Loucy (cell line): ENCODE results near the gene LRRC57.

Experiments
- H2AFZ ChIP-seq: fragments of 200-600 bp; sonication (generic); 2 replicates; pipeline ENCODE4 v1.6.0; 2016; ENCODE audit warnings: antibody characterized with exemption, mild to moderate bottlenecking, low read length, moderate library complexity
- H3F3A ChIP-seq: fragments of 200-600 bp; 2 replicates; pipeline ENCODE4 v1.6.0; 2016; ENCODE audit warnings: antibody characterized with exemption, low read depth, mild to moderate bottlenecking
- H3K27me3 ChIP-seq: fragments of 200-600 bp; sonication (generic); 2 replicates; pipeline ENCODE4 v1.6.1; 2014; ENCODE audit warnings: low read length, mild to moderate bottlenecking; ENCODE audit not compliant: insufficient read depth, poor library complexity, severe bottlenecking
- H3K36me3 ChIP-seq: fragments of 200-600 bp; sonication (generic); 2 replicates; pipeline ENCODE4 v1.6.1; 2016; ENCODE audit warnings: low read length; ENCODE audit not compliant: insufficient read depth
- H3K4me1 ChIP-seq: fragments of 200-600 bp; sonication (generic); 2 replicates; pipeline ENCODE4 v1.5.1; 2014; ENCODE audit warnings: low read length, mild to moderate bottlenecking; ENCODE audit not compliant: insufficient read depth, poor library complexity, severe bottlenecking
- H3K4me2 ChIP-seq: fragments of 200-600 bp; sonication (generic); 2 replicates; pipeline ENCODE4 v1.6.0; 2014; ENCODE audit warnings: antibody characterized with exemption, low read length, low read depth, mild to moderate bottlenecking; ENCODE audit not compliant: poor library complexity, severe bottlenecking
- H3K4me3 ChIP-seq: fragments of 200-600 bp; sonication (generic); 2 replicates; pipeline ENCODE4 v1.5.1; 2014; ENCODE audit warnings: low read length, mild to moderate bottlenecking, mixed read lengths; ENCODE audit not compliant: poor library complexity, severe bottlenecking
- H3K79me2 ChIP-seq: fragments of 200-600 bp; sonication (generic); 2 replicates; pipeline ENCODE4 v1.6.1; 2014; ENCODE audit warnings: low read length; ENCODE audit not compliant: insufficient read depth
- H3K9ac ChIP-seq: fragments of 200-600 bp; sonication (generic); 2 replicates; pipeline ENCODE4 v1.6.0; 2014; ENCODE audit warnings: mild to moderate bottlenecking, low read depth, low read length, moderate library complexity; ENCODE audit not compliant: poor library complexity, severe bottlenecking
- H3K9me2 ChIP-seq: fragments of 200-600 bp; sonication (generic); replicated peaks from 2 replicates; pipeline ENCODE4 v1.6.1; 2016; ENCODE audit warnings: low read depth, low read length, mixed read lengths
- H3K9me3 ChIP-seq: fragments of 200-600 bp; sonication (generic); 2 replicates; pipeline ENCODE4 v1.6.1; 2014; ENCODE audit warnings: mild to moderate bottlenecking, antibody characterized with exemption, low read length, low read depth; ENCODE audit not compliant: insufficient read depth
- H4K20me1 ChIP-seq: fragments of 200-600 bp; sonication (generic); 2 replicates; pipeline ENCODE4 v1.6.0; 2014; ENCODE audit warnings: antibody characterized with exemption, low read length, mild to moderate bottlenecking; ENCODE audit not compliant: insufficient read depth, poor library complexity, severe bottlenecking
- EZH2phosphoT487 ChIP-seq: fragments of 200-600 bp; IDR thresholded peaks from 2 replicates; pipeline ENCODE4 v1.6.1; 2018; ENCODE audit warnings: antibody characterized with exemption, mild to moderate bottlenecking, moderate library complexity, borderline replicate concordance
- TF ChIP-seq, protein P1 (sequence below): fragments of 200-600 bp; sonication (generic); conservative IDR thresholded peaks from 2 replicates; pipeline ENCODE4 v1.5.1; 2014; ENCODE audit warnings: mild to moderate bottlenecking, antibody characterized with exemption, low read length

LRRC57 gene

GRCh38 chr15:42548249-42549031, at the start of gene LRRC57, which contains the start of gene HAUS2:
Gene LRRC57, minus strand, starts transcription at chr15:42548793. Its CDS starts 359 bp downstream, at chr15:42548434.
Gene HAUS2, plus strand, starts transcription at chr15:42548838. Its CDS starts 35 bp downstream, at chr15:42548873.
- H3K9me2 ChIP-seq: no peaks in the 10 kb centered on the region
- H3K36me3 ChIP-seq: peaks cover 5% of the 10 kb centered on the region; the same call in 1 of the 2 replicates
- H4K20me1 ChIP-seq: peaks cover 16% of the 10 kb centered on the region
- H3K79me2 ChIP-seq: peaks cover 86% of the 10 kb centered on the region
- H2AFZ ChIP-seq: peak within 1 kb of the TSS; percentile 91
- no peaks in the 10 kb centered on the region for H3K9me3 ChIP-seq
- H3K9ac ChIP-seq: peak within 1 kb of the TSS; percentile 87
- no peaks in the 10 kb centered on the region for H3F3A ChIP-seq
- no peak for TF ChIP-seq EZH2phosphoT487
- TF ChIP-seq, protein P1, sequence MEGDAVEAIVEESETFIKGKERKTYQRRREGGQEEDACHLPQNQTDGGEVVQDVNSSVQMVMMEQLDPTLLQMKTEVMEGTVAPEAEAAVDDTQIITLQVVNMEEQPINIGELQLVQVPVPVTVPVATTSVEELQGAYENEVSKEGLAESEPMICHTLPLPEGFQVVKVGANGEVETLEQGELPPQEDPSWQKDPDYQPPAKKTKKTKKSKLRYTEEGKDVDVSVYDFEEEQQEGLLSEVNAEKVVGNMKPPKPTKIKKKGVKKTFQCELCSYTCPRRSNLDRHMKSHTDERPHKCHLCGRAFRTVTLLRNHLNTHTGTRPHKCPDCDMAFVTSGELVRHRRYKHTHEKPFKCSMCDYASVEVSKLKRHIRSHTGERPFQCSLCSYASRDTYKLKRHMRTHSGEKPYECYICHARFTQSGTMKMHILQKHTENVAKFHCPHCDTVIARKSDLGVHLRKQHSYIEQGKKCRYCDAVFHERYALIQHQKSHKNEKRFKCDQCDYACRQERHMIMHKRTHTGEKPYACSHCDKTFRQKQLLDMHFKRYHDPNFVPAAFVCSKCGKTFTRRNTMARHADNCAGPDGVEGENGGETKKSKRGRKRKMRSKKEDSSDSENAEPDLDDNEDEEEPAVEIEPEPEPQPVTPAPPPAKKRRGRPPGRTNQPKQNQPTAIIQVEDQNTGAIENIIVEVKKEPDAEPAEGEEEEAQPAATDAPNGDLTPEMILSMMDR: no peak
- H3K4me1 ChIP-seq: peaks cover 70% of the 10 kb centered on the region
- H3K27me3 ChIP-seq: no peaks in the 10 kb centered on the region
- H3K4me2 ChIP-seq: peak within 1 kb of the TSS; percentile 96
- H3K4me3 ChIP-seq: peak within 1 kb of the TSS; percentile 90

DNA sequence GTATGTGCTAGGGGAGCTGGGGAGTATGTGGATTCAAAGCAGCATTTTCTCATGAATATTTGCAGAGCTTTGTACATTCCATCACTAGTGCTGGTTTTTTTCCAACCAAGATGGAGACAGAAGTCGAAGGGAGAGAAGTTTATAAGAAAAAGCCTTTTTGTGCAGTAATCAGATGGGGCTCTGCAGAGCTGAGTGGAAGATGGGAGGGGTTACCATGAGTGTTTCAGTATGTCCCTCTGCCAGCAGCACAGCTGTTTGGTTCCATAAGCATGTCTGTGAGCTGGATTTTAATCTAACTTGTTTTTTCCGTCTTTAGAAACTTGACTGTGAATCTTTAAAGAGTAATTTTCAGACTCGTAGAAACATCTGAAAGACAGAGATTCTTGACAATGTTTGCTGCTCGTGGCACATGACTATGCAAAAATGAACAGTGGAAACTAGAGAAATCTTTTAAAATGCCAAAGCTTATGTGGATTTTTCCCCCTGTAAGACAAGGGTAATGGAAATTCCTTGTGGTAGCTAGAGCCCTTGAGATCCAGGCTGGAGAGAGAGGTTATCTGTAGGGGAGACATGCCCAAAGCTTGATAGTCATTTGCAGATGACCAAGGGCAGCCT, 47.1 kb upstream of the LRRC57 start:
- Histone ChIP-seq H2AFZ (no peak overlapping the region), H3F3A (no peaks in the 10 kb centered on the region), H3K4me3 (no peak overlapping the region), H3K9me2 (no peaks in the 10 kb centered on the region), H3K9me3 (no peaks in the 10 kb centered on the region), H3K36me3 (peaks cover 44% of the 10 kb centered on the region; the same call in 1 of the 2 replicates), H3K79me2 (peaks cover 69% of the 10 kb centered on the region), H3K27me3 (no peaks in the 10 kb centered on the region), H3K9ac (no peak overlapping the region), H4K20me1 (no peaks in the 10 kb centered on the region), H3K4me2 (no peak overlapping the region), H3K4me1 (peaks cover 13% of the 10 kb centered on the region)
- TF ChIP-seq, protein P1: no peak
- no peak for TF ChIP-seq EZH2phosphoT487

GRCh38 chr15:42594095-42594494, 45.5 kb upstream of the LRRC57 start:
- no peaks in the 10 kb centered on the region for H3K9me2 ChIP-seq
- H3F3A ChIP-seq: no peaks in the 10 kb centered on the region
- no peak overlapping the region for H3K4me2 ChIP-seq
- H2AFZ ChIP-seq: no peak overlapping the region
- H3K4me3 ChIP-seq: no peak overlapping the region
- peaks cover 38% of the 10 kb centered on the region; the same call in 1 of the 2 replicates for H3K36me3 ChIP-seq
- TF ChIP-seq, protein P1: no peak
- TF ChIP-seq EZH2phosphoT487: no peak
- no peaks in the 10 kb centered on the region for H3K9me3 ChIP-seq
- no peak overlapping the region for H3K9ac ChIP-seq
- H4K20me1 ChIP-seq: no peaks in the 10 kb centered on the region
- peaks cover 61% of the 10 kb centered on the region for H3K79me2 ChIP-seq
- peaks cover 13% of the 10 kb centered on the region for H3K4me1 ChIP-seq
- H3K27me3 ChIP-seq: no peaks in the 10 kb centered on the region
